Vagina (tissue), 2 donors: ENCODE measurements around the gene NKX6-2.

Experiments
- POLR2A ChIP-seq, 2 donors: fragments of 450-650 bp; IDR thresholded peaks; one replicate each; pipeline ENCODE4 v1.6.1; 2017; ENCODE audit warnings: antibody characterized with exemption in 2 of 2, mild to moderate bottlenecking in 2 of 2, moderate library complexity in 2 of 2
- POLR2AphosphoS5 ChIP-seq, 2 donors: sonication (generic); formaldehyde crosslinking; IDR thresholded peaks; one replicate each; pipeline ENCODE4 v1.9.0; 2017; ENCODE audit warnings: antibody characterized with exemption in 2 of 2, mild to moderate bottlenecking in 2 of 2, low read depth in 1 of 2; ENCODE audit not compliant: insufficient read depth in 1 of 2
- TF ChIP-seq, protein P1 (sequence below), 3 experiments: fragments of 450-650 bp in 2 of 3; fragments of 200-600 bp in 1 of 3; sonication (generic) in 1 of 3; IDR thresholded peaks; one replicate each; pipeline ENCODE4 v1.5.1; 2017 to 2019; ENCODE audit warnings: antibody characterized with exemption in 3 of 3, mild to moderate bottlenecking in 2 of 3, moderate library complexity in 2 of 3

DNA sequence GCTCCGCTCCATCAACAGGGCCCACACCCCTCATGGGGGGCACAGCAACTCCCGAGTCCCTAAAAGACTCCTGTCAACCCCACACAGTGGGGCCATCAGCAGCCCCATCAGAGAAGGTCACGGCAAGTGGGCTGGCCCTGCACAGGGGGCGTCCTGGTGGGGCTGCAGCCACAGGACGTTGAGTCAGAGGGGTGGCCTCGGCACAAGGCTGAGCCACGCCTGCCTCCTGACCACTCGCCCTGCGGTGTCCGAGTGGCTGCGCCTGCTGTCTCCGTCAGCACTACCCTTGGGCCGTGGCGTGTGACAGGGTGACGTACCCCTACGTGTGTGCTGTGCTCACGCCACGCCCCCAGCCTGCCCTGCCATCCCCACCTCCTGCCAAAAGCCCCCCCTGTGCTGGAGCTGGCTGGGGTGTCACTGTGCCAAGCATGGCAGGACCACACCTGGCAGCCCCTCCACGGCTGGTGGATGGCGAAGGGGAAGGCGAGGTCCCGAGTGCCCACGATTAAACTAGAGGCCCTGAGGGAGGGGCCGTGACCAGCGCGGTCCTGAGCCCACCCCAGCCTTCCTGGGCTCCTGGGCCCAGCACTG is 26.0 kb upstream of the NKX6-2 start:
- TF ChIP-seq, protein P1, sequence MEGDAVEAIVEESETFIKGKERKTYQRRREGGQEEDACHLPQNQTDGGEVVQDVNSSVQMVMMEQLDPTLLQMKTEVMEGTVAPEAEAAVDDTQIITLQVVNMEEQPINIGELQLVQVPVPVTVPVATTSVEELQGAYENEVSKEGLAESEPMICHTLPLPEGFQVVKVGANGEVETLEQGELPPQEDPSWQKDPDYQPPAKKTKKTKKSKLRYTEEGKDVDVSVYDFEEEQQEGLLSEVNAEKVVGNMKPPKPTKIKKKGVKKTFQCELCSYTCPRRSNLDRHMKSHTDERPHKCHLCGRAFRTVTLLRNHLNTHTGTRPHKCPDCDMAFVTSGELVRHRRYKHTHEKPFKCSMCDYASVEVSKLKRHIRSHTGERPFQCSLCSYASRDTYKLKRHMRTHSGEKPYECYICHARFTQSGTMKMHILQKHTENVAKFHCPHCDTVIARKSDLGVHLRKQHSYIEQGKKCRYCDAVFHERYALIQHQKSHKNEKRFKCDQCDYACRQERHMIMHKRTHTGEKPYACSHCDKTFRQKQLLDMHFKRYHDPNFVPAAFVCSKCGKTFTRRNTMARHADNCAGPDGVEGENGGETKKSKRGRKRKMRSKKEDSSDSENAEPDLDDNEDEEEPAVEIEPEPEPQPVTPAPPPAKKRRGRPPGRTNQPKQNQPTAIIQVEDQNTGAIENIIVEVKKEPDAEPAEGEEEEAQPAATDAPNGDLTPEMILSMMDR (IDR thresholded peaks at IDR 0.05) = no peak
- TF ChIP-seq POLR2A (IDR thresholded peaks at IDR 0.05) (no peak), POLR2AphosphoS5 (IDR thresholded peaks at IDR 0.05; ENCODE audit: insufficient read depth in 1 of 2, low read depth in 1 of 2) (no peak)
